HG02981 (cell line): ENCODE measurements around the gene LETMD1.
"Not testable (repeated sequence)": the region's sequence is repeated elsewhere in the genome, so short reads cannot be mapped to it uniquely, and the experiment has no call there.

Source experiments
- ATAC-seq: cut with Tn5 transposase; IDR thresholded peaks from one replicate; pipeline ENCODE4 v1.9.1; 2021; ENCODE audit warnings: mild to moderate bottlenecking, moderate library complexity; ENCODE audit not compliant: unreplicated experiment

Gene LETMD1, protein sequence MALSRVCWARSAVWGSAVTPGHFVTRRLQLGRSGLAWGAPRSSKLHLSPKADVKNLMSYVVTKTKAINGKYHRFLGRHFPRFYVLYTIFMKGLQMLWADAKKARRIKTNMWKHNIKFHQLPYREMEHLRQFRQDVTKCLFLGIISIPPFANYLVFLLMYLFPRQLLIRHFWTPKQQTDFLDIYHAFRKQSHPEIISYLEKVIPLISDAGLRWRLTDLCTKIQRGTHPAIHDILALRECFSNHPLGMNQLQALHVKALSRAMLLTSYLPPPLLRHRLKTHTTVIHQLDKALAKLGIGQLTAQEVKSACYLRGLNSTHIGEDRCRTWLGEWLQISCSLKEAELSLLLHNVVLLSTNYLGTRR

DNA sequence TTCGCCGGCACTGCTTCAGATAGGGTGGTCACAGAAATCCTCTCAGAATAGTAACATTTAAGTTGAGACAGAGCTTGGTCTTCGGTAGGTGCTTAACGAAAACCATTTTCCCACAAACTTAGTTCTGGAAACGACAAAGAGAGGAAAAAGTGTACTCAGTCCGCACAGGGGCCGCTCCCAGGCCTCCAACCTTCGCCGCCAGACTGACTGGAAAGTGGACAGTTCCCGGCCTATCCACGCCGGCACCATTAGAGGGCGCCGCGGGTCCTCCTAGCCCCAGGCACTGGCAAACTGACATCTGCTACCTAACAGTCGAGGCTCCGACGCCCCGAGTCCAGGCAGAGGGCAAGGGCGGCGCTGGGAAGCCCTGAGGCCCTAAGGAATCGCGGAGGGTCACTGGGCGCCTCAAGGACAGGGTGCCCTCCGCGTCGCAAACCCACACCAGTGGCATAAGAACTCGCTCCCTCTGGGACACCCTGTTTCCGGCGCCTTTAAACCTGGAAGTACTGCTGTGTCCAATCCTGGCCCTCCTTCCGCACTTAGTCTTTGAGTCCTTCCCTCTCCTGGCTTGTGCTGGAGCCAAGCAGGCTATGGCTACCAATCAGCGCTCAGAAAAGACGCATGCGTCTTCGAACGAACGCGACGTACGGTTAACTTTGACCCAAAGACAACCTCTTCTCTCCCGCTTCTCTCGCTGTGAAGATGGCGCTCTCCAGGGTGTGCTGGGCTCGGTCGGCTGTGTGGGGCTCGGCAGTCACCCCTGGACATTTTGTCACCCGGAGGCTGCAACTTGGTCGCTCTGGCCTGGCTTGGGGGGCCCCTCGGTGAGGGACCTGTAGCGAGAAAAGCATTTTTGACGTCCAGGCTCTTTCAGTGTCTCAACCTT, at the start of gene LETMD1:
Gene LETMD1 (plus strand): TSS at position 673 of the 886 bp plus-strand sequence. CDS start 30 bp downstream, at position 703.
- ATAC-seq: peak; percentile 96

DNA sequence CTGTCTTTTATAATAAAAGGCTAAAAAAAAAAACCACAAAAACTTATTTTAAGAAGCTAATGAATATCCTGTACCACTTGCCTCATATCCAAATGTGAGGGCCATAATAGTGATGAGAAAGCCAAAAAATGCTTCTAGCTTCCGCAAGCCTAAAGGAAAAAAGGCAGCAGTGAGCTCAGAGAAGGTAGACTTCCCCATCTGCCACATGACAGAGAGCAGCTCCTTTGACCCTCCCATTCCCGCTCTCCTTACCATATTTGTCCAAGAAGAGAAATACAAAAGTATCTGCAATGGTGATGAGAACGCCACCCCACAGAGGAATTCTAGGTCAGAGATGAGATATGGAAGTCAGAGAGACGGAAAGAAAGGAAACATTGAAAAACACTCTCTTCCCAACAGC, 49.0 kb upstream of the LETMD1 start:
- ATAC-seq: no peak

DNA sequence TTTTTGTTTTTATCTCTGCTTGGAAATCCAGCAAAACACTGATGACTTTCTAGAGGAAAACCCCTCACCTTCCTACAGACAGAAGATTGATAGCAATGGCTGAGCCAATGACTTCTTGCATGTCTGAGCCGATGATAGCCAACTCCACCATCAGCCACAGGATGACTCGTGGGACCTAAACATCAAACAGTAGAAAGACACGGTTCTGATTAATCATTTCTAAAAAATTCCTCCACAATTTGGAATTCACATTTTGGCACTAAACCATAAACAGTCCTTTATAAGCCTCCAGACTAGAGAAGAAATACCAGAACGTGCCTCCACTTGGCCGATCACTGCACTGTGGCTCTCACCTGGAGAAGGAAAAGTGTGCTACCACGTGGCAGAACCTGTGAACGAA, 47.9 kb upstream of the LETMD1 start:
- no peak for ATAC-seq

DNA sequence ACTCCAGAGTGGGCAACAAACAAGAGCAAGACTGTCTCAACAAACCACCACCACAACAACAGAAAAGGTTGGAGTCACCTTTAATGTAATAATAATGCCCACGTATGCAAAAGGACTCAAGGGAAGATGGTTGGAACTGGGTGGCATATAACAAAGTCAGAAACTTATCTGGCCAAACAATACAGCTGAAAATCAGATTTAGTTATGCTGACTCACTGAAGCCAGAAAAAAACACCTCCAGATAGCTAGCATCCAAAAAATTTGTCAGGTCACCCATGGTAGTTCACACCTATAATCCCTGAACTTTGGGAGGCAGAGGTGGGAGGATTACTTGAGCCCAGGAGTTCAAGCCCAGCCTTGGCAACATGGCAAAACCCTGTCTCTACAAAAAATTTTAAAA, 46.3 kb upstream of the LETMD1 start:
- no peak for ATAC-seq

DNA sequence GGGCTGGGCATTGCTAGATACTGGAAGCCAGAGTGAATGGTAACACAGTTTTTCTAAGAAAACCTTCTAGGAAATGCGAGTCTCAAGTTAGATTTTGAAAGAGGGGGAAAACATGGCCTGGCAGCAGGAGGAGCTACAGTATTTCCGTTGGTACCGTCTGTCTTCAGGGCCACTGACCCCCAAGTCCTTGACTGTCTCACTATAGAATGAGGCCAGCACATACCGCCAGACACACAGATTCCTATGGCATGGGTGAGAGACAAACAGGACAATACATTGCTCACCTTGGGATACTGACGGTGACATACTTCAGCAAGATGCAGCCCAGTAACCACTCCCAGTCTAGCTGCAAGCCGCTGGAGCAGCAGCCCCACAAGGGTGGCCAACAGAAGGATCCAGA, 43.6 kb upstream of the LETMD1 start:
- ATAC-seq: no peak

DNA sequence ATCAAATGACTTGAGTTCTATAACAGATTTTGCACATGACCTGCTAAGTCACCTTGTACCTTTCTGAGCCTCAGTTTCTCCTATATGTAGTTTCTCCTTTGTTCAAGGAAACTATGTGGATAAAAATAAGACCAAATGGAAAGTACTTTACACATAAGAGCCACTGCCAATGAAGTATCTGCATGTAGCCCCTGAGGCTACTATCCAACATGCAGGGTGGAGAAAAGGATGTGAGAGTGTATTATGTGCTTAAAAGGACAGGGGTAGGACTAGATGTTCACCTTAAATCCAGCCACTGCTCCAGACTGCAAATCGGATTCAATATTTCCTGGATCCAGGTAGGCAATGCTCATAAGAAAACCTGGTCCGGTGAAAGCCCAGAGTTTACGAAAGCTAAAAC, 43.1 kb upstream of the LETMD1 start:
- no peak for ATAC-seq

DNA sequence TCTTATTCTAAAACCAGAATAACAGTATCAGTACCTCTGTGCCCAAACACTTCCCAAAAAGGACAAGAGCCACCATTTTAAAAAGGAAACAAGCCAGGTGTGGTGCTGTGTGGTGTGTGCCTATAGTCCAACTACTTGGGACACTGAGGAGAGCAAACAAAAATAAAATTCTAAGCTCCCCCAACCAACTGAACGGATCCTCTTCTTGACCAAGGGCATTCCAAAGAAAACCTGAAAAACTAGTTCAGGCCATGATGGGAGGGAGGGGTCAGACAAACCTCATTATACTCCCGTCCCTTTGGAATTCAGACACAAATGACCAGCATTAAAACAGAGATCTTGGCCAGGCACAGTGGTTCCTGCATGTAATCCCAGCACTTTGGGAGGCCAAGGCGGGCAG, 42.5 kb upstream of the LETMD1 start:
- no peak for ATAC-seq

DNA sequence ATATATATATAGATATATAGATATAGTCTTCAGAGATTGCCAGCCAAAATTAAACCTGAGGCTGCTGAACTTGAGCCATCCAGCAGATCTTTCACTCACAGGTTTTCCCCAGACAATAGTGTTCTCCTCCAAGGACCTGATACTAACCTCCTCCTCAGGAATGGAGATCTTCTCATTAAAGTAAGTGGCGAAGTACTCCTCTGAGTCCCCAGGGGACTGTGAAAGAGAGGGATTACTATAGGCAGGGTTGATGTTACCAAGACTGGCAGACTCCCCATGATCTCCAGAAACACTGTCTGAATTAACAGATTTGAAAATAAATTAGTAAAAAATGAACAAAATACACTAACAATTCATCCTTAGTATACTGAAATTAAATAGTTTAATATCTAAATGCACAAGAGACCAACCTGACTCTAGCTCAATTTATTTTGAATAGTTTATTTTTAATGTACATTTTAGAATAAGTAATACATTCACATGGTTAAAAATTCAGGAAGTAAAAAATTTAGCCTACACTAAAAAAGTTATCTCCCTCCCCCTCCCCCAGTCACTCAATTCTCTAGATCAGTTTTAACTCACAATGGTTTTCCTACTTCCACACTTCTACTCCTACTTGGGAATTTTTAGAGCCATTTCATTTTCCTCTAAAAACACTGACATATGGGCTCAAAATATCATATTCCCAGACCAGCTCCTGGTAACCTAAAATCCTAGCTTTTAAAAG, 39.6 kb upstream of the LETMD1 start:
- no peak for ATAC-seq

DNA sequence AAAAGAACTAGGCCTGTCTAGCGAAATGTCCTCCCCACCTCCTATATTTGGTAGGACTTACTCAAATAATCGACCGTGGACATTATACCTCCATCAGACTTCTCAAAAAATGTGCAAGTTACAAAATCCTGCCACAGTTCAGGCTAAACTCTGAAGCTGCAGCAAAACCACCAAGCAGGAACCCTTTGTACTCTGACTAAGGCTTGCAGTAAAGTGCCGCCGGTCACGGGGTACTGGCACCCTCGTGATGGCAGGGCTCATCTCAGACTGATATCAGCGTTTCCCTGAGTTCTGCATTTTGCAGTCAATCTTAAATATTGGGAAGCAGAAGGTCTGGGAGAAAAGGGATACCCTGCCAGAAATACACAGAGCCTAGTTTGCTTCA, 39.1 kb upstream of the LETMD1 start:
- ATAC-seq: no peak

DNA sequence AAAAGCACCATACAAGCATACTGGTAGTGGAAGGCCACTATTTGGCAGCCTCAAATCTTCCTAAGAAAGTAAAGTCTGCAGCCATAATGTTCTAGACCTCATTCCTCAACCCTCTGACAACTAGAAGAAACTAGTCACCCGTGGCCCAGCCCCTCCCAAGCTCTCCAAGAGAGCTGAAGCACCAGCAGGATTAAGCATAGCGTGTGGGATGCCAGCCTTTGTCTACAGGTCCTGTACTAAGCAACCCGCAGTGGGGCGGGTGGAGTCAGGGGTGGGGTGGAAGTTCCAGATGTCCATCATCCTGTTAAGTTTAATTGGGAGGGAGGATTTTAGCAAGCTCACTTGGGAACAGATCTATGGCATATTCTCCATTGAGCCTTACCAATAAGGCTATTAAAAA, 36.2 kb upstream of the LETMD1 start:
- ATAC-seq: no peak

DNA sequence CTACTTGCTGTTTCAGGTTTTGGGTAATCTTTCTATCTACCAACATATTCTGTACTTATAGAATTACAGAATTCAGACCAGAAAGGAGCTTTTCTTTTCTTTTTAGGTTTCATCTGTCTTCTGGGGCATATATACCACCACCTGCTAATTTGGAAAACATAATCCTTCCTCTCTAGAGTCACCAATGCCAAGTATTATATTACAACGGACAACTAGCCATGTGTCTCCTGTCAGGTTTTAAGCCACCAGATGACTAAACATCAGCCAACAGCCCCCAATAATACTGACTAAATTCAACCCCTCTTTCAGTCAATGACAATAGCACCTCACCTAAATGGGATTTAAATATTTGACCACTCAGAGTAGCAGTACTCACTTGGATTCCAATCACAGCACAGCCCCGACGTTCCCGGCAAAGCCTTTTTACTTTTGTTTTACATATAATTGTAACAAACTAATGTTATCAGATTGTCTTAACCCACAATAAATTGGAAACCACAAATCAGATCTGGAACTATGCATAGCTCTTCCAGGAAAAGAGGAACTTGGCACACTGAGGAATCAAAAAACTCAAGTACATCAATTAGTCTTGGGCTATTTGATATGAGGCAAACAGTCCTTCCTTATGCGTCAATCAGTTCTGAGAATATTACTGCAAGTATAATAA, 35.4 kb upstream of the LETMD1 start:
- ATAC-seq: no peak

DNA sequence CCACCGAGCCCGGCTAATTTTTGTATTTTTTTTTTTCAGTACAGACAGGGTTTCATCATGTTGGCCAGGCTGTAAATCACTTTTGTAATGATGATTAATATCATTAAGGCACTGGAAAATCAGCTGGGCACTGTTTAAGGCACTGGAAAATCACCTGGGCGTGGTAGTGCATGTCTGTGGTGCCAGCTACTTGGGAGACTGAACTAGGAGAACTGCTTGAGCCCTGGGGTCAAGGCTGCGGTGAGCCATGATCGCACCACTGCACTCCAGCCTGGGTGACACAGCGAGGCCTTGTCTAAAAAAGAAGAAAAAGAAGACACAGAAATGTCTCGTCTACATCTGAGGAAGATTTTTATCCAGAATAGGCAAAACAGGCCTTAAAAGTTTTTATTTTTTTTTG, 34.7 kb upstream of the LETMD1 start:
- ATAC-seq: no peak

DNA sequence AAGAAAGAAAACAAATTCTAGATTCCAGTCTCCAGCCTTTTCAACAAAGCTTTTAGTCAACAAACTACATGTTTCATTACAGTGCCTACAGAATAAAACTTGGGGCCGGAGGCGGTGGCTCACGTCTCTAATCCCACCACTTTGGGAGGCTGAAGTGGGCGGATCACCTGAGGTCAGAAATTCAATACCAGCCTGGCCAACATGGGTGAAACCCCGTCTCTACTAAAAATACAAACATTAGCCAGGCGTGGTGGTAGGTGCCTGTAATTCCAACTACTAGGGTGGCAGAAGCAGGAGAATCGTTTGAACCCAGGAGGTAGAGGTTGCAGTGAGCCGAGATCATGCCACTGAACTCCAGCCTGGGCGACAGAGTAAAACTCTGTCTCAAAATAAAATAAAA, 33.7 kb upstream of the LETMD1 start:
- not testable (repeated sequence) for ATAC-seq

DNA sequence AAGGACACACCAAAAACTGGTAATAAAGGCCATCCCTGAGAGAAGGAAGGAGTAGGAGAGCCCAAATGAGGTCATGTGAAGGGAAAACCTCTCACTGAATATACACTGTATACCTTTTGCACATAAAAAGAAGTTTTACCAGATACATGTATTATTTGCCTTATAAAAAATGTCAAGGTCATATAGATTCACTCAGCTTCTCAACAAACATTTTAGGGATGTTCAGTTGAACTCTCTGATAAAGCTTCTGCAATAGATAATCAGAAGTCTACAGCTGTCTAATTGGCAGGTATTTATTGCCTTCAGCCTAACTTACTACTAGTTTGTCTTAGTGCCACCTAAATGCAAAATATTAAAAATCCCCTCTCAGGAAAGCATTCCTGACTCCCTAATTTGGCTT, 30.7 kb upstream of the LETMD1 start:
- no peak for ATAC-seq

DNA sequence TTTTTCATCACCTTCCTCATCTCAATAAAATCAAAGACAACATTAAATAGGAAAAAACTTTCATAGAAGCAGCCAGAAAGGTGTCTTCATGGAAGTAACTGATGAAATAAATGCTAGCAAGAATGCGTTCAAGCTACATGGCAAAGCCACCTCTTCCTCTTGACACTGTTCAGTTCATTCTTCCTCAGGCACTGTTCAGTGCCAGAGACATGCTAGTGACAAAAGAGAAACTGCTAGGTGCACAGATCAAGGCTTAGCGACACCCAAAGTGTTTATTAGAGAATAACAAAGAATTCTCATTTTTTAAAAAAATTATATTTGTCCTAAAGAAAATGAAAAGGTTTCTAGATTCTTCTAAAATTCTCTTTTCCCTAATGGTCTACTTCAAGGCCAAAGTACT, 29.2 kb upstream of the LETMD1 start:
- no peak for ATAC-seq

DNA sequence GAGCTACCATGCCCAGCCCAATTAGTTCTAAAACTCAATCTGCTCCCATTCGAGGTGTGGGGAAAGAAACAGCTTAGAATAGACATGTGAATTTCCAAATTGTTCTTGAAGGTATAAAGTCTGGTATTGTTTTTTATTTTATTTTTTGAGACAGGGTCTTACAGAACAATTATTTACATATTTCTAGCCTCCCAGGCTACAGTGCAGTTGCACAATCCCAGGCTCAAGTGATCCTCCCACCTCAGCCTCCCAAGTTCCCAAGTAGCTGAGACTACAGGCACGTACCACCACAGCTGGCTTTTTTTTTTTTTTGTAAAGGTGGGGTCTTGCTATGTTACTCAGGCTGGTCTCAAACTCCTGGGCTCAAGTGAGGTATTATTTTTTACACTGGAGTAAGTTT, 28.2 kb upstream of the LETMD1 start:
- no peak for ATAC-seq

DNA sequence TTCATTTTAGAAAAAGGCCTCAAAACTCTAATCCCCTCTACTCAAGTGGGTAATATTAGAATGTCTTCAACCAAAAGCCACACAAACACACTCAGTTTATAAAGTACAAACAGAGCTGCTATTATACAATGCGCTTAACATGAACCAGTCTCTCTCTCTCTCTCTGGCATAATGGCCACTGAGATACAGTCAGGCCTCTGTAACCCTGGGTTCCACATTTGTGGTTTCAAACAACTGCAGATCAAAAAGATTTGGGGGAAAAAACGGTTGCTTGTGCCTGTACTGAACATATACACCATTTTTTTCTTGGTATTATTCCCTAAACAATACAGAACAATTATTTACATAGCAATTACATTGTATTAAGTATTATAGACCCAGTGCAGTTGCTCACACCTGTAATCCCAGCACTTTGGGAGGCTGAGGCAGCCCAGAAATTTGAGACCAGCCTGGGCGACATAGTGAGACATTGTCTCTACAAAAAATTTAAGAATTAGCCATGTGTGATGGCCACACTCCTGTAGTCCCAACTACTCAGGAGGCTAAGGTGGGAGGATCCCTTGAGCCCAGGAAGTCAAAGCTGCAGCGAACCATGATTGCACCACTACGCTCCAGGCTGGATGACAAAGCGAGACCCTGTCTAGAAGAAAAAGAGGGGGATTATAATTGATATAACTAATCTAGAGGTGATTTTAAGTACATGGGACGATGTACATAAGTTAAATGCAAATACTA, 27.5 kb upstream of the LETMD1 start:
- ATAC-seq: no peak

DNA sequence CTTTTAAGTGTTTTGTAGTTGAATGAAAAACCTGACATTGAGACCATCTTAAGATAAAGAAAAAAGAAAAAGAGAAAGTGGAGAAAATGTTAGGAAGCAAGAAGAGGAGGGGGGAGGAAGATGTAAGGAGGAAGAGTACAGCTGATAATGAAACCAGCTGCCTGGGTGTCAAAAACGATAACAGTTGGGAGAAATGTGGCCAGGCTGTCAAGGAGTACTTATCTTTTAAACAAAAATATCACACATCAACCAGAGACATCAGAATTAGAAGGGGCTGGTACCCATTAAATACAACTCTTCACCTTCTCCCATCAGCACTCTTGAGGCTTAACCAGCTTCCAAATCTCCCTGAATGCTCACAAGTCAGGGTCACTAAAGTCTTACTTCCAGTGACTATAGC, 26.4 kb upstream of the LETMD1 start:
- ATAC-seq: no peak

DNA sequence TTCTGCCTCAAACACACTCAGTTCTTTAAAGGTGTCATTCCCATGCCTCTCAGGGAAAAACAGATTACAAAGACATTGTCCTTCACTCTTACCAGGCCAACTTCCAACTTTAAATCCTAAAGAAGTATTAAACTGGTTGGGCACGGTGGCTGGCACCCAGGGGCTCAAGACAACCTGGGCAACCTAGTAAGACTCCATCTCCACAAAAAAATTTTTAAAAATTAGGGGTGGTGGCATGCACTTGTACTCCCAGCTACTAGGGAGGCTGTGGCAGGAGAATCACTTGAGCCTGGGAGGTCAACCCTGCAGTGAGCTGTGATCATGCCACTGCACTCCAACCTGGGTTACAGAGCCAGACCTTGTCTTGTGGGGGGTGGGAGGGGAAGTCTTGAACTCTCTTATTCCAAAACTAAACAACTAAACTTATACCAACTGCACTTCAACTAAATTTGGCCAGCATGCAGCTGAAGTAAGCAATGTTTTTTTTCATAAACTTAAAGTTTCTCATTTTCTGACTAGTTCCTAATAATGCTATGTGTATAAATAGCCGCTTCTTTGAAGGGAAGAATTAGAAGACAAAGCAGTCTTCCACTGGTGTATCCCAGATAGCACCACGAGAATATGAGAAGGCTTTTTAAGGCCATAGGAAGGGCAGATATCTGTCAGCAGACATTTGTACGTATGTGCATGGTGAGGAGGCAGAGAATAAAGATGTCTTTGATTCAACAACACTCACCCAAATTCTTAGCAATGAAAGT, 24.3 kb upstream of the LETMD1 start:
- no peak for ATAC-seq
